GM19468 (cell line): Measurements from ENCODE around the gene MSMP.

Experiments
- ATAC-seq: cut with Tn5 transposase; IDR thresholded peaks from one replicate; pipeline ENCODE4 v1.9.1; 2021; ENCODE audit warnings: mild to moderate bottlenecking, moderate library complexity, moderate number of reproducible peaks; ENCODE audit not compliant: unreplicated experiment; ENCODE audit errors: extremely low read depth

Gene MSMP

GRCh38 chr9:35771943-35772342 lies 17.9 kb upstream of the MSMP start:
- ATAC-seq = no peak

GRCh38 chr9:35771534-35771933 lies 17.5 kb upstream of the MSMP start:
- no peak for ATAC-seq

- no peak for ATAC-seq
These were observed 17.0 kb upstream of the MSMP start for GRCh38 chr9:35771075-35771433.

GRCh38 chr9:35769763-35770162 lies 15.7 kb upstream of the MSMP start:
- ATAC-seq = no peak

GRCh38 chr9:35767458-35767857 lies 13.4 kb upstream of the MSMP start:
- ATAC-seq = no peak

- no peak for ATAC-seq
These were observed 12.9 kb upstream of the MSMP start for GRCh38 chr9:35766997-35767396.

- ATAC-seq = no peak
These were observed 9.7 kb upstream of the MSMP start for GRCh38 chr9:35763803-35764202.

GRCh38 chr9:35763181-35763580 lies 9.1 kb upstream of the MSMP start:
- ATAC-seq = no peak

- no peak for ATAC-seq
These were observed 6.6 kb upstream of the MSMP start for GRCh38 chr9:35760651-35761050.

- no peak for ATAC-seq
These were observed 5.7 kb upstream of the MSMP start for GRCh38 chr9:35759795-35760194.

GRCh38 chr9:35758475-35759050 lies 4.5 kb upstream of the MSMP start:
- no peak for ATAC-seq

- no peak for ATAC-seq
These were observed 3.8 kb upstream of the MSMP start for GRCh38 chr9:35757892-35758275.

- ATAC-seq = no peak
These were observed 3.3 kb upstream of the MSMP start for GRCh38 chr9:35757226-35757891.

- ATAC-seq = no peak
These were observed 2.5 kb upstream of the MSMP start for GRCh38 chr9:35756275-35757225.

GRCh38 chr9:35755071-35755470 lies 995 bp upstream of the MSMP start:
- ATAC-seq = no peak

GRCh38 chr9:35753466-35753865 lies 610 bp downstream of the MSMP start:
- ATAC-seq = no peak

- no peak for ATAC-seq
These were observed 3.9 kb downstream of the MSMP start for GRCh38 chr9:35750256-35750531.

- no peak for ATAC-seq
These were observed 4.4 kb downstream of the MSMP start for GRCh38 chr9:35749515-35750255.

- peak; percentile 62 for ATAC-seq
These were observed 5.1 kb downstream of the MSMP start, which contains the start of the genes GBA2 and RGP1 for GRCh38 chr9:35748858-35749514. Gene GBA2, minus strand, starts transcription at chr9:35749228. Its CDS starts 524 bp downstream, at chr9:35748704. Gene RGP1, plus strand, starts transcription at chr9:35749287. Its CDS starts 469 bp downstream, at chr9:35749756.

- ATAC-seq = no peak
These were observed 5.7 kb downstream of the MSMP start for GRCh38 chr9:35748242-35748857.
